SU-DHL-6 (cell line): ENCODE measurements around the gene ALDH1A1.

ENCODE experiments used
- H2AFZ ChIP-seq: fragments of 200-600 bp; sonication (generic); 2 replicates; pipeline ENCODE4 v1.6.1; 2014; ENCODE audit warnings: low read depth, mild to moderate bottlenecking, moderate library complexity, mixed read lengths, antibody characterized with exemption, low read length; ENCODE audit not compliant: severe bottlenecking
- H3F3A ChIP-seq: fragments of 200-600 bp; shearing (Covaris generic); 2 replicates; pipeline ENCODE4 v1.6.0; 2016; ENCODE audit warnings: antibody characterized with exemption, mild to moderate bottlenecking; ENCODE audit not compliant: insufficient read depth
- H3K27ac ChIP-seq: fragments of 200-600 bp; sonication (generic); 2 replicates; pipeline ENCODE4 v1.5.1; 2016; ENCODE audit warnings: low read depth, mild to moderate bottlenecking, low read length, moderate library complexity, mixed read lengths
- H3K27me3 ChIP-seq: fragments of 200-600 bp; sonication (generic), shearing (Covaris generic); 2 replicates; pipeline ENCODE4 v1.6.0; 2014; ENCODE audit warnings: mild to moderate bottlenecking, low read length
- H3K36me3 ChIP-seq: fragments of 200-600 bp; sonication (generic); 2 replicates; pipeline ENCODE4 v1.6.1; 2014; ENCODE audit warnings: mild to moderate bottlenecking, low read length, mixed read lengths
- H3K4me2 ChIP-seq: fragments of 300-600, 200-600 bp; shearing (Covaris generic), sonication (generic); 2 replicates; pipeline ENCODE4 v1.6.0; 2014; ENCODE audit warnings: low read length, low read depth, mild to moderate bottlenecking; ENCODE audit not compliant: poor library complexity, severe bottlenecking
- H3K4me3 ChIP-seq: fragments of 200-600 bp; sonication (generic); 2 replicates; pipeline ENCODE4 v1.5.1; 2014; ENCODE audit warnings: antibody characterized with exemption, low read length, mild to moderate bottlenecking, mixed read lengths; ENCODE audit not compliant: insufficient read depth, poor library complexity, severe bottlenecking
- H3K79me2 ChIP-seq: fragments of 200-600 bp; sonication (generic); 2 replicates; pipeline ENCODE4 v1.6.1; 2014; ENCODE audit warnings: mild to moderate bottlenecking, low read length, moderate library complexity; ENCODE audit not compliant: insufficient read depth
- H3K9ac ChIP-seq: fragments of 200-600 bp; sonication (generic); 2 replicates; pipeline ENCODE4 v1.7.0; 2014; ENCODE audit warnings: mild to moderate bottlenecking, low read length
- H3K9me2 ChIP-seq: fragments of 200-600 bp; sonication (generic); replicated peaks from 2 replicates; pipeline ENCODE4 v1.6.1; 2014; ENCODE audit warnings: low read length; ENCODE audit not compliant: insufficient read depth
- H3K9me3 ChIP-seq: fragments of 200-600 bp; sonication (generic); 2 replicates; pipeline ENCODE4 v1.6.1; 2014; ENCODE audit warnings: low read length, mixed read lengths; ENCODE audit not compliant: insufficient read depth
- H4K20me1 ChIP-seq: fragments of 200-600 bp; sonication (generic); 2 replicates; pipeline ENCODE4 v1.6.1; 2014; ENCODE audit warnings: low read depth, mild to moderate bottlenecking, antibody characterized with exemption, low read length, moderate library complexity, mixed read lengths
- CTCF ChIP-seq: fragments of 200-600 bp; sonication (generic); IDR thresholded peaks from one replicate; pipeline ENCODE4 v1.5.1; 2017; ENCODE audit warnings: antibody characterized with exemption, mild to moderate bottlenecking, low read length, moderate library complexity; ENCODE audit not compliant: insufficient read depth, poor library complexity, severe bottlenecking
- EZH2phosphoT487 ChIP-seq: fragments of 200-600 bp; sonication (generic), shearing (Covaris generic); conservative IDR thresholded peaks from 2 replicates; pipeline ENCODE4 v1.6.1; 2018; ENCODE audit warnings: mild to moderate bottlenecking, antibody characterized with exemption, low read length, moderate library complexity, mixed read lengths

The ALDH1A1 gene

GRCh38 chr9:72984226-72984947 is 31.5 kb upstream of the ALDH1A1 start:
- no peak overlapping the region for H3K4me3 ChIP-seq
- no peaks in the 10 kb centered on the region for H3K9me3 ChIP-seq
- no peaks in the 10 kb centered on the region for H3K36me3 ChIP-seq
- H3K4me2 ChIP-seq, result no peak overlapping the region
- H3F3A ChIP-seq, result no peaks in the 10 kb centered on the region
- H3K9ac ChIP-seq, result no peak overlapping the region
- H3K9me2 ChIP-seq, result no peaks in the 10 kb centered on the region
- no peaks in the 10 kb centered on the region for H4K20me1 ChIP-seq
- H3K27ac ChIP-seq, result no peak overlapping the region
- TF ChIP-seq EZH2phosphoT487 (no peak), CTCF (no peak)
- H2AFZ ChIP-seq, result no peak overlapping the region
- H3K27me3 ChIP-seq, result no peaks in the 10 kb centered on the region
- H3K79me2 ChIP-seq, result no peaks in the 10 kb centered on the region

GRCh38 chr9:72983512-72984225 is 30.8 kb upstream of the ALDH1A1 start:
- H3K9ac ChIP-seq, result no peak overlapping the region
- no peaks in the 10 kb centered on the region for H3K9me2 ChIP-seq
- H3K4me2 ChIP-seq, result no peak overlapping the region
- H3F3A ChIP-seq, result no peaks in the 10 kb centered on the region
- H2AFZ ChIP-seq, result no peak overlapping the region
- H3K9me3 ChIP-seq, result no peaks in the 10 kb centered on the region
- H3K36me3 ChIP-seq, result no peaks in the 10 kb centered on the region
- no peak for TF ChIP-seq EZH2phosphoT487
- no peak for TF ChIP-seq CTCF
- no peaks in the 10 kb centered on the region for H4K20me1 ChIP-seq
- H3K79me2 ChIP-seq, result no peaks in the 10 kb centered on the region
- H3K27ac ChIP-seq, result no peak overlapping the region
- no peak overlapping the region for H3K4me3 ChIP-seq
- no peaks in the 10 kb centered on the region for H3K27me3 ChIP-seq

- H2AFZ ChIP-seq, result no peak overlapping the region
- TF ChIP-seq EZH2phosphoT487 (no peak), CTCF (no peak)
These were observed 30.2 kb upstream of the ALDH1A1 start for GRCh38 chr9:72983056-72983455.

More at GRCh38 chr9:72983056-72983455, 30.2 kb upstream of the ALDH1A1 start:
- Histone ChIP-seq H3K9me2 (no peaks in the 10 kb centered on the region), H3K9ac (no peak overlapping the region), H3K4me3 (no peak overlapping the region), H3K4me2 (no peak overlapping the region), H3K27me3 (no peaks in the 10 kb centered on the region), H3K9me3 (no peaks in the 10 kb centered on the region), H3K79me2 (no peaks in the 10 kb centered on the region), H3K27ac (no peak overlapping the region), H4K20me1 (no peaks in the 10 kb centered on the region), H3F3A (no peaks in the 10 kb centered on the region), H3K36me3 (no peaks in the 10 kb centered on the region)
